ENCODE data around the gene GUK1. TPM values are rescaled to one million over a fixed set of nuclear protein-coding genes. Genes with fewer than 3 reads are reported as not detected.
"Not testable (repeated sequence)": the region's sequence is repeated elsewhere in the genome, so short reads cannot be mapped to it uniquely, and the experiment has no call there.

Gene GUK1
- polyA plus RNA-seq, 1 donor: 153 TPM

GRCh38 chr1:228104526-228105269 is 35.4 kb upstream of the GUK1 start:
- no peak for DNase-seq

GRCh38 chr1:228105270-228105995 is 34.6 kb upstream of the GUK1 start:
- no peak for DNase-seq

DNA sequence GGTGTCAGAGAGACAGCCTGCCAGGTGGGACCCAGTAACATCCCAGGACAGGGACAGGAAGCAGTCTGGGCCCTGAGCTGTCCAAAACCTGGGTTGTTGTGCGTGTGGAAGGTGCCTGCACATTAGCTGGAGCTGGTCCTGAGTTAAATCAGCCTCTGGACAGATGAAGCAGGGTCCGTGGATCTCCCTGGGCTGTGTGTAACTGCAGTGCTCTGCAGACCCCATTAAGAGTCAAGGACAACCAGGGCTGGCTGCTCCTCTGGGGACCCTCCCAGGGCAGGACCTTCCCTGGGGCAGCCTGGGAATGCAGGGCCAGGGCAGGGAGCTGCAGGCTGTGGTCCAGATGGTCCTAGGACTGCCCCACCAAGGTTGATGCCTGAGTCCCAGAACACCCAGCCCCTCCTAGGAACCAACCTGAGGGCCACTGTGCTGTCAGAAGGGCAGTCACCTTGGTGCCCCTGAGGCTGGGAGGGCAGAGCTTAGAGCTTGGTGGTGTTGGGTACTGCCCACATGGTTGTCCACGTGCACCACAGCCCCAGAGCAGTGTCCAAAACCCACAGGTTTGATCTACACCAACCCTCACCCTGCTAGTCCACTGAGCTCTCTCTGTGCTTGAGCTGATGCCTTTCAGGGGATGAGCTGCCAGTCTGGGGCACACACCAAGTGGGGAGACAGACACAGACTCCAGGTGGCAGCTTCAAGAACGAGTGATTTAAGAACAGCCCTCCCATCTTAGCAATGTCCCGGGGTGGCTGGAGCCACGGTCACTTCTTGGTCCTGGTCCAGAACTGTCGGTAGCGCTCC is 33.9 kb upstream of the GUK1 start:
- DNase-seq: no peak

- no peak for DNase-seq
These were observed 33.4 kb upstream of the GUK1 start for GRCh38 chr1:228106800-228107054.

DNA sequence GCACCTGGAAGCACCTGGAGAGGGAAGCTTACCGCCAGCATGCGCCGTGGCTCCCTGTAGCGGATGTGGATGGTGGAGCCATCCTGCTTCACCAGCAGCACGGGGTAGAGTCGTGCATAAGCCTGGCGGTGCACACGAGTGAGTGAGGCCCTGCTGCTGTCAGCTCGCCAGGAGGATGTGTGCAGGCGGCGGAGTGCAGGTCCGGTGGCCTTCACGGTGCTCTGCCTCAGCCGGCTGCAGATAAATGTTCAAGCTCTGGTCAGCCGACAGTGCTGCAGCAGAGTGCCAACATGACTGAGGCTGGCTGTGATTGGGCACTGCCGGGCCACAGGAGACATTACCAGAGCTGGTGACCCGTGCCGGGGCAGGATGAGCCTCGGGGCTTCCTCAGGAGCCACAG is 32.4 kb upstream of the GUK1 start:
- no peak for DNase-seq

- no peak for DNase-seq
These were observed 31.9 kb upstream of the GUK1 start for GRCh38 chr1:228108055-228108690.

DNA sequence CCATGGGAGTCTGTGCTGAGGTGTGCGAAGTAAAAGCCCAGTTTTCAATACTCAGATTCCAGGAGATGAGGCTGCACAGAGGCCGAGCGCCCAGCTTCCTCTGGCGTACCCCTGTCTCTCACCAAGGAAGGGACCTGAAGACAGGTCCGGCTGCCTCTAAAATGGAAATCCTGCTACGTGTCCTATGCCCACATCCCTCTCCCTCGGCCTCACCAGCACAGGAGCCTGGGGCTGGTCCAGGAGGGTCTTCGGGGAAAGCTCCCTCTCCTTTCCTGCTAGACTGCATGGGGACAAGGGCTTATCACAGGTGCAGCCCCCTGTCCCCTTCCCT is 31.4 kb upstream of the GUK1 start:
- no peak for DNase-seq

DNA sequence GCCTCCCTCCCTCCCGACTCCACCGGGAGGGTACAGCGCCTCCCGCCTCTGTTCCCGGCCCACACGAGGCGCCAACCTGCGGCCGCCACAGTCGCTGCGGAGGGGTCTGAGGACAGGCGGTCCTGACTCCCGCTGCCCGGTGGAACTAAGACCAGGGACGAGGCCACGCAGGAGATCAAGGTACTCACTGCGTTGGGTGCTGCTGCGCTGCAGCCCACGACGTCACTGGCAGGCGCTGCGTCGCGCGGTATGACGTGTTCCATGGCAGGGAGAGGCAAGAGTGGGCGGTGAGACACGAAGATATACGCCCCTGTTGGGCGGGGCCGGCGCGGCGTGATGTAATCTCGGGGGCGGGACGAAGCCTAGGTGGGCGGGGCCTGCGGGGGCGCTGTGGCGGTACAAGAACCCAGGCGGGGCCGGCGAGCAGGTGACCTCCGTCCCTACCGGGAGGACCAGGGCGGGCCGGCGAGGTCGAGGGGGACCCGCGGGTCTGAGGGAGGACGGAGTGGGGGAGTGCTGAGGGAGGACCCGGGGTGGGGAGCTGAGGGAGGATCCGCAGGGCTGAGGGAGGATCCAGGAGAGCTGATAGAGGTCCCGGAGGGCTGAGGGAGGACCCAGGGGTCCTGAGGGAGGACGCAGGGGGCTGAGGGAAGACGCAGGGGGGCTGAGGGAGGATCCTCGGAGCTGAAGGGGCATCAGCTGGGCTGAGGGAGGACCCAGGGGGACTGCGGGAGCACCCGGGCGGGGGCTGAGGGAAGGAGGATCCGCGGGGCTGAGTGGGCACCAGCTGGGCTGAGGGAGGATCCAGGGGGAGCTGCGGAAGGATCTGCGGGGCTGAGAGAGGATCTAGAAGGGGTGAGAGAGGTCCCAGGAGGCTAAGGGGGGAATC is 30.8 kb upstream of the GUK1 start, which contains the start of gene MRPL55:
Gene MRPL55, minus strand, starts transcription at position 227 of the 889 bp plus-strand sequence. CDS start 1,039 bp downstream, outside the sequence.
- DNase-seq: peak; percentile 99

- no peak for DNase-seq
These were observed 30.1 kb upstream of the GUK1 start for GRCh38 chr1:228109962-228110488.

DNA sequence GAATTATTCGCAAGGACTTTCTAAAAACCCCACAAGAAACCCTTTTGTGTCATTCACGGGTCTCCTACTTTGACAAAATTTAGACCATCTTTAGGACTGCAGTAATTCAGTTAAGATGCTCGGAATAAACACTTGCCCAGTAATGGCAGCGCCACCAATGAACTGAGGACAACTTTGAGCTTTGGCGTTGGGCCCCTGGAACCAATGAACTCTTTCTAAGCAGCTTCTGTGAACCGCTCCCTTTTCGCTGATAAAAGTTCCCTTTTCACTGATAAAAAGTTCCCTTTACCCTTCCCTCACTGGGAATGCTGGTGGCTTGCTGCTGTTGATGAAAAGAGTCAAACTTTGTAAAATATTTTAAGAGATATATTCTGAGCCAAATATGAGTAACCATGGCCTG is 29.5 kb upstream of the GUK1 start:
- no peak for DNase-seq

GRCh38 chr1:228111315-228111714 is 28.8 kb upstream of the GUK1 start:
- not testable (repeated sequence) for DNase-seq

DNA sequence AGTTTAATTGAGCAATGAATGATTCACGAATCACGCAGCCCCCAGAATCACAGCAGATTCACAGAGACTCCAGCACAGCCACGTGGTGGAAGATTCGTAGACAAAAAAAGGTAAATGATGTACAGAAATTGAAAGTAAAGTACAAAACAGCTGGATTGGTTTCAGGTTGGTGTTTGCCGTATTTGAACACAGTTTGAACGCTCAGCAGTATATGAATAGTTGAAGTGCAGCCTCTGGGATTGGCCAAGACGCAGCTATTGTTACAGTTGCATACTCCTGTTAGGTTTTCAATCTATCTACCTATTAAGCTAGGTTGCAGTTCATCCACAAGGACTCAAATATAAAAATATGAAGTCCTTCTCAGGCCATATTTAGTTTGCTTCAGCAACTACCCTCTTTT is 27.9 kb upstream of the GUK1 start:
- no peak for DNase-seq

DNA sequence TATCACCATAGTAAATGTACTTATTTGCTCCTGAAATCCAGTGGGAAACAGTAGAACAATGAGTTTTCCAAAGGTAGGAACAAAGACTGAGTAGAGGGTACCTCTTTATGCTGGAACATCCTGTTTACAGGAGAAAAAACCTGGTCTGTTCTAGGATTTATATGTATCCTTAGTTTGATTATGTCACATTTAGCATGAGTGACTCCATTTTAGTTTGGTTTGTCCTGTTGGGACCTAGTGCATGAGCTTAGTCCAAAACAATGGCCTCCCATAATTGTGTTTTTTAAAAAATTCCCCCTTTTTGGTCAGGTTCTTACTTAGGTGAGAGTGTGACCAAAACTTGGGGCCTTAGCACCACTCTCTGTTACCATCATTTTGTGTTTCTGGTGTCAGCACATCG is 27.5 kb upstream of the GUK1 start:
- no peak for DNase-seq

GRCh38 chr1:228114827-228115226 is 25.3 kb upstream of the GUK1 start:
- DNase-seq: no peak

DNA sequence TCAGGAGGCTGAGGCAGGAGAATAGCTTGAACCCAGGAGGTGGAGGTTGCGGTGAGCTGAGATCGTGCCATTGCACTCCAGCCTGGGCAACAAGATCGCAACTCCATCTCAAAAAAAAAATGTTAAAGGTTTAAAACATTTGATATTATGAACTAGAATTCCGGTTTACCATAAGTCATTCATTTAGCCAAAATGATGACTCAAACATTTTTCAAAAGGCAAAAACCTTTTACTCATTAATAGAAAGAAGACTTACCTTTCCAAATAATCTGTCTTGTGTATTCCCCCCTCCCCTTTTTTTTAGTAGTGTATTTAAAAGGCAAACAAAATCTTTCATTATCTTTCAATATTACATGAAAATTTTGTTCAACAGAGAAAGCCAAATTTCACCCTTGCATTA is 22.7 kb upstream of the GUK1 start:
- no peak for DNase-seq

GRCh38 chr1:228118040-228118439 is 22.0 kb upstream of the GUK1 start:
- DNase-seq: no peak

DNA sequence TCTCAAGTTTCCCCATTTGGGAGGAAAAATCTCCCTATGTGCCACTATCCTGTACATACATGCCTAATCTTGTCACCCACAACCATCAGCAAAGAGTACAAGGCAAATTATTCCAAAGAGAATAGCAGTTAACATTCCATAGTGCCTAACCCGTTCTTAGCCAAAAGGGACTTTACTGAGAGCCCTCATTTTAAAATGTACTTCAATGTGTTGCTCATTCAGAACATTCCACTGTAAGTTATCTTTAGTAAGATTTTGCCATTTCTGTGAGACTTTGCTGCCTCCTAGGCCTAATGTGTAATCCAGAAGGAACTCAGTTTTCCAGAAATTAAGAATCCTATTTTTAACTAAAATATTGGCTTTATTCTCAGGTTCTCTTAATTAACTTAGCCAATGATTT is 19.7 kb upstream of the GUK1 start:
- no peak for DNase-seq

DNA sequence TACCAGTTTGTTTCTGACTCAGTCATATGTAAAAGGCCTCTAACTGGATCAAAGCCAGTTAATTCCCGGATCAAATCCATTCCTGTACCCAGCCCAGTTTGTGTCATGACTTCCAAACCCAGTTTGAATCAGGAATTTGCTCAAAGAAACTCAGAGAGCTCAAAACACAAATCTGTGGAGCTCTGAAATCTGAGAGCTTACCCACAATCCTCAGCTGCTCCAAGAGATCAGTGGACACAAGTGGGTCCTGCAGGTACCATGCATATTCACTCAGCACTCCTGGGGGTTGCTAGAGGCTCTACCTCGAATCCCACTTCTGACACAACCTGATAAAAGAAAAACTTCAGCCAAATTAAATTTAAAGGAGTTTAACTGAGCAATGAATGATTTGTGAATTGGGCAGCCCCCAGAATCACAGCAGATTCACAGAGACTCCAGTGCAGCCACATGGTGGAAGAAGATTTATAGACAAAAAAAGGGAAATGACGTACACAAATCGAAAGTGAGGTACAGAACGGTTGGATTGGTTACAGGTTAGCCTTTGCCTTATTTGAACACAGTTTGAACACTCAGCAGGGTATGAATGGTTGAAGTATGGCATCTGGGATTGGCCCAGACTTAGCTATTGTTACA is 19.1 kb upstream of the GUK1 start:
- DNase-seq: no peak

GRCh38 chr1:228122921-228123441 is 17.1 kb upstream of the GUK1 start:
- no peak for DNase-seq

DNA sequence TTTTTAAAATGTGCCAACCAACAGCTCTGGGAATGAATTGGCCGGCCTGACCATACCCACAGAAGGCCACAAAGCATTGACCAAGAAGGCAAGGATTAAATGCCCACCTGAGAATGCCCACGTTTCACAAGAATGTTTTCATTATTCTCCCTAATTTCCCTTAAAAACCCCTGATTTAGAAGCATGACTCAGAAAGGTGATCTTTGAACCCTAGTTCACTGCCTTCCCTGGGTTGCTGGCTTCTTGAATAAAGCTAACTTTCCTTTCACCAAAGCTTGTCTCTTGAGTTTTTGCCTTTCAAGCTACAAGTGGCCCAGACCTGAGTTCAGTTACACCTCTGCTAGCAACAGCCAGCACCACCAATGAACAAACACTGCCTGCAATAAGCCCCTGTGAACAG is 16.6 kb upstream of the GUK1 start:
- DNase-seq: no peak

DNA sequence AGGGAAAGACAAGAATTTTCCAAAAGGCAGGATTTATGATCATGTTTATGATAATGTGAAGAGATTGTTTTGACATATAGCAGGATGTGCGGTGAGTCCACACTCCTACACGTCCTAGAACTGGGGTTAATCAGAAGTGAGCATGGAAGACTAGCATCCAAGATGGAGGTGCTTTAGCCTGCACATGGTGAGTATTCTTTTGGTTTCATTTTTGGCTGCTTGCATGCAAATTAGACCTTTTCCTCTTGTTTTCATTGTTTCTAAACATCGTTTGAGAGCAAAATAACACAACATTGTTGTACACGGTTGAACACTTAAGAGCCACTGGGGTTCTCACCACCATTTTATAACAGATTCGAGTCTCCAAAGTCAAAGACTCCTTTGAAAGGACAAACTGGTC is 14.9 kb upstream of the GUK1 start:
- no peak for DNase-seq

All from hindlimb muscle (tissue), 1 donor.